ENCODE data around the gene LRMDA.

DNA sequence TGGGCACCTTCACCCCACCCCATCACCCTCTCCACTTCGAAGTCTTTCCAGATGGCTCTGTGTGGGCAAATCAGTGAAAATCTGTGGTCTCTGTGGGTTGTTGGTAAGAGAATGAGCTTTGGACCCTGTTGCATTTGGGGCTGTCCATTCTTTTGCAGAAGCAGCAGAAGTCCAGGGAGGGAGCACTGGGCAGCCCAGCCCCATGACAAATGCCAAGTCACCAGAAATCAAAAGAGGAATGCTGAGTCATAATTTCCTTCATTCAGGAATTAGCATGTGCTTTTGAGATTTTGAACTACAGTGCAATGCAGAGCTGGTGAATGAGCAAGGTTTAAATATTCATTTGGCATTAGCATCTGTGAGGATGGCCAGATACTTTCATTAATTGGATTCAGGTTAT, 556.2 kb downstream of the LRMDA start:
- TF ChIP-seq CTCF (IDR thresholded peaks at IDR 0.05) (no peak), EZH2 (IDR thresholded peaks at IDR 0.05; ENCODE audit: borderline replicate concordance, insufficient read depth, low read depth, low read length, poor library complexity, severe bottlenecking) (no peak)
